ACHN (cell line): Measurements from ENCODE around the gene ERC2.

Source experiments
- DNase-seq: peaks from one replicate; pipeline ENCODE4 v3.0.0-alpha.2; 2015
- in situ Hi-C: cut with HindIII; loops from 2 replicates; pipeline ENCODE4 v1.10.0; 2017; ENCODE audit warnings: low sequenced_read_pairs, low pct_ligation_motif_present, low pct_unique_long_range_greater_than_20kb

ERC2 gene

DNA sequence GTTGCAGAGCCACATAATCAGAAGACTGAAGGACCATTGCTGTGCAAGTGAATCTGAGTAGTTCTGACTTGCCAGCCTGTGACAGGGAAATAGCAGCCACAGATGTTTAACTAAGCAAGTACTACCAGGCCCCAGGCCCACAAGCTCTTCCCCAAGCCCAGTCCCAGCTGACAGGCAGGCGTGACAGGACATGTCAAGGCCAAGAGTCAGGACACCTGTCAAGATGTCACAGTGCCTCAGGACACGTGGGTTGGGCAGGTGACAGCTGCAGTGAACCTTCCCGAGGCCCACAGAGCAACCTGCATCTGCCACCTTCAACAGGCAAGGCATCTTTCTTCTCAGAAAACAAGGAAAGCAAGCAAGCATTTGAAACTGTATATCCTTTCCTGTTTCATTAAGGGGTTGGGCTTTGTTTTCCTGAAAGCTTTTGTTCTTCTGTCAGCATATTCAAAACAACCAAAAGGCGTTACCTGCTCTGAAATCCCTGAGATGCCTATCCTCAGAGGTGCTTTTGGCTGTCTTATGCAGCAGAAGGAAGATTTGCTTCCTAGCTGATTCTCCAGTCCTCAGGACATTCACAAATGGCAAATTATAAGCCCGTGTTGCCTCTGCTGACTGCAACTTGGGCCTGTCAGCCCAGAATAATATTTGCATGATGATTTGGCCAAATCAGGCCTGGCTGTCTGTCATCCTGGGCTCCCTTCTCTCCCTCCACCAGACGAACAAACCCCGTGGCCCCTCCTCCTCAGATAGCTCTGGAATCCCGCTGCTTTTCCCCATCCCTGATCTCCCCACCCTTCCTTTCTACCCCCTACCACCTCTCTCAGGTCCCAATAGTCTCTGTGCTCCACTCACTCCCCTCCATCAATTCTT is 809.3 kb downstream of the ERC2 start:
- no peak for DNase-seq
- in situ Hi-C loops, result no loop called here

DNA sequence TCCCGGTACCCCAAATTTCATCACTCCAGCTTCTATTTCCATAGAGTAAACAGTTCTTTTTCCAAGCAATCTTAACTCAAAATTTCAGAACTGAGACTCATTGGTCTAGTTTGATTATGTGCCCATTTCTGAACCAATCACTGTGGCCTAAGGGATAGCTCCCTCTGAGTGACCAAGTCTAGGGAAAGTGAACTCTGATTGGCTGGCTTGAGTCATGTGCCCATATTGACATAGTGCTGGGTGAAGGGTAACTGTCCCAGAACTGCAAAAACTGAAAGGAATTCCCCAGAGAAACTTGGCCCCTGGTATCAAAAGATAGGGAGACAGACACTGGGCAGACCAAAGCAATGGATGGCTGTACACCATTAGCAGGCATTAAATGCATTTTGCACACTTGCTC is 810.0 kb downstream of the ERC2 start:
- in situ Hi-C loops, result no loop called here

DNA sequence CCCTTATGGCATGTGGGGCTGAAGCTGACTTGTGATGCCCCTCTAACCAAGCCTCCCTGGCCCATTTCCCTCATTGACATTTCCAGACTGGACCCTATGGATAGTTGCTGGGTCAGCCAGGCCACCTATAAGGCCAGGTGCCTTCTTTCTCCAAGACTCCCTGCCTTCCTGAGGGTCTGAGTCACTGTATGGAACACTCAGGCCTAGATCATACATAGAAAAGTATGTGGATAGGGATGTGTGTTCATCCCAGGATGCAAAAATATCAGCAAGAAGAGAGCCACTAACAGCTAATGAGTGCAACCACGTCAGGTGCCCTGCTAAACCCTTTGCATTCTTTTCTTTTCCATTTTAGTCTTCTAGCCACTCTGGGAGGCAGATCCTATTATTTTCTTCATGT is 812.7 kb downstream of the ERC2 start:
- no peak for DNase-seq
- in situ Hi-C loops, result no loop called here

More for the DNA sequence above, 810.0 kb downstream of the ERC2 start:
- DNase-seq, result no peak

DNA sequence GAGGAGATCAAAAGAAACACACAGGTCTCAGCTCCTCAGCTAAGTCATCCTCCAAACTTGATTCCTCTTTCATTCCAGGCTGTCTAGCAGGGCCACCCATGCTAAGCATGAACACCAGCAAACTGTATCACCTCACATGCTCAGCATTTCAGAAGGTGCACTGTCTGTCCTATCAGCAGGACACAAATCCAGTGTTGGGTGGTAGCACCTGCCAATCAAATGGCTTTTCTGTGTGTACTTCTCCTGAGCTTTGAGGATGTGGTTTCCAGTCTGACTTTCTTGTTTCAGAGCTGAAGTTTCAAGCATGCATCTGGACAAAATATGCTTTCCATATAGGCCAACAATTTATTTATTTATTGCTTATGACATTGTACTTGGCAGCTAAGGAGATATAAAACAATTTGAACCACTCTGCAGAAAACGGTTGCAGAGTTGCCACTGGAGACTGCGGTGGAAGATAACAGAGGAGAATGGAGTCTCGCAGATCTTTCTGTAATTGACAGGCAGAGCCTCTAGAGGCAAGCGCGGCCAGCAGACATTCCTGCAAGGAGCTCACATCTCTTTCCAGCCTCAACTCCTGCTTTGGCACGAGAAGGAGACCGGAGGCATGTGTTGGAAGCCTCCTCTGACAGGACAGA is 814.0 kb downstream of the ERC2 start:
- DNase-seq, result no peak
- in situ Hi-C loops, result no loop called here

DNA sequence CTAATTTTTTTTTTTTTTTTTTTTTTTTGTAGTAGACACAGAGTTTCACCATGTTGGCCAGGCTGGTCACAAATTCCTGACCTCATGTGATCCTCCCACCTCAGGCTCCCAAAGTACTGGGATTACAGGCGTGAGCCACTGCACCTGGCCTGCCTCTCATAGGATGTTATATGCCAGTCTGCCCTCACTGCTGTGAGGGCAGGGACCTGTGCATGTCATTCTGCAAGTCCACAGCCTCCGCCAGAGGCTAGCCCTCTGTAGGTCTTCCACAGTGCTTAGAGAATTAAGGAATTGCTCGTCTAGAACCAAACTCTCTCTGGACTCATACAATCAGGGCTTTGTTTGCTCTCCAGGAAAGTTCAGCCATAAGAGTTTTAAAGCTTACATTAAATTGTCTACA is 817.3 kb downstream of the ERC2 start:
- in situ Hi-C loops, result no loop called here
- DNase-seq, result no peak

DNA sequence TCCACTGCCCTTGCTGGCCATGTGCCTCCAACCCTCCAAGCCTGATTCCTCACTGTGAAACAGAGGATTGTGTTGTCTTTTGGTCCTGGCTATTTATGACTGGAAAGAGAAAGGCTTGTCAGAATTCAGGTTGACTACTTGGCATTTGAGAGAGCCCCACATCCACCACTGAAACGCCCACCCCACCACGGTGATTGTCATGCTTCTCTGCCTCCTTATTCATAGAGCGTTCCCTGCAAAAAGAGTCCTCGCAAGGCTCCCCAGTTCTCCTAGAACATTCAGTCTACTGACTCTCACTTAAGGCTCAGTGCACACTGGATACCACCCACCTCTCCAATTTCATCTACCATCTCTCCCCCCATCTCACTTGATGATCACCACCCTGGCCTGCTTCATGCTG is 818.3 kb downstream of the ERC2 start:
- in situ Hi-C loops, result no loop called here
- no peak for DNase-seq

DNA sequence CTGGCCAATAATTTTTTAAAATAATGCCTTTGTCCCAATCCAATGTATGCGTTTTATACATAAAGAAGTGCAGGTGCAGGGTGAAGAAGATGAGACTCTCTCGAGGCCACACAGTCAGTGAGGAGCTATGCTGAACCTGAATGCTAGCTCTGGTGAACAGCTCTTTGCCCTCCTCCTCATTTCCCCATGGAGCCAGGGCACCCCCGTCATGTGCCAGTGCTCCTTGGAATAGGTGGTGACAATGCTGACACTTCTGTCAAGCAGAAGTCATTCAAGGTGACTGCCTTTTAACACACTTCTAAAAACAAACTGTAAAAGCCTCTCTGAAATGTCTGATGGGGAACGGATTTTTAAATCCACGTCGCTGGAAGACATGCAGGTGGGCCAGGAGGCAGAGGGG is 818.7 kb downstream of the ERC2 start:
- no peak for DNase-seq
- in situ Hi-C loops, result no loop called here

DNA sequence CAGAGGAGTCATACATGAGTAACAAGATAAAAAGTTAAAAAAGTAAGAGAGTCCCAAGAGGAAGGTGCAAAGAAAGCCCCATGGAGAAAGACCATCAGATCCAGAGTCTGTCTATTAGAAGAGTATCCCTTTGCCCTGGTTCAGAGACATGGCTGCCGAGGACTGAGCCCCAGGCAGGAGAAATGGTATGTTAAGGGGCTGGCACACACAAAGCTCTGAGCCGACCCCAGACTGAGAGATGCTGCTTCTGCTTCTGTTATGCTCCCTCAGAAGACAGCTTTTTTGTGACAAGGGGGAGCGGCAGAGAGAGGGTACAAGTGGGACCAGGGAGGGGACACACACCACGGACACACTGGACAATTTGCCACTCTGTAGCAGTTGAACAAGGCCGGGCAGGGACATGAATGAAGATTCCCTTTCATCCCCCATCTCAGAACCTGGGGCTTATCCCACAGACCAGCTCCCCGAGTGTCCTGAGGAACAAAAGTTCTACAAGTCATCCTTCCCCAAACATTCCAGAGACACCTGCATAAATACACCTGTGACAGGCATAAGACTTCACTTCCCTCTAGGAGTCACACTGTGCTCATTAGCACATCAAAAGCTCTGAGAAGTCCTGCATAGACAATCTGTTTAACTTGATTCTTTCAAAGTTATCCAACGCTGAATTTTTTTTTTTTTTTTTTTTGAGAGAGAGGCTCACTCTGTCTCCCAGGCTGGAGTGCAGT is 819.5 kb downstream of the ERC2 start:
- in situ Hi-C loops, result no loop called here

DNA sequence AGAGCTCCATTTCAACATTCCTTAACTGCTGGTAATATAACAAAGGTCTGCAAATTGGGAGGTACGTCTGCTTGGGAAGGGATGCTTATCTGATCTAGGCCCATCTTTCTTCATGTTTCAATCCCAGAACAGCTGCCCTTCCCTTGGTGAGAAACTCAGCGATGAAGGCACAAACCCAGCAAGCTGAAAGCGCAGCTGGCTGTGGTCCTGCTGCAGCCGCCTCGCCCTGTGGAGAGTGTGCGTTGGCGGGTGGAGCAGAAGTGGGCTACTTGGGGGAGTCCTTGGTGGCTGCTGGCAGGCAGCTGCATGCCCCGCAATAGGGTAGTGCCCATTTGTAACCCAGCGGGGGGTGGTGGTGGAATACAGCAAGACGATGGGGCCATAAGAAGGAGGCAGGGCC is 820.6 kb downstream of the ERC2 start:
- in situ Hi-C loops, result no loop called here
- DNase-seq, result no peak

More for the DNA sequence above, 819.5 kb downstream of the ERC2 start:
- DNase-seq, result no peak

DNA sequence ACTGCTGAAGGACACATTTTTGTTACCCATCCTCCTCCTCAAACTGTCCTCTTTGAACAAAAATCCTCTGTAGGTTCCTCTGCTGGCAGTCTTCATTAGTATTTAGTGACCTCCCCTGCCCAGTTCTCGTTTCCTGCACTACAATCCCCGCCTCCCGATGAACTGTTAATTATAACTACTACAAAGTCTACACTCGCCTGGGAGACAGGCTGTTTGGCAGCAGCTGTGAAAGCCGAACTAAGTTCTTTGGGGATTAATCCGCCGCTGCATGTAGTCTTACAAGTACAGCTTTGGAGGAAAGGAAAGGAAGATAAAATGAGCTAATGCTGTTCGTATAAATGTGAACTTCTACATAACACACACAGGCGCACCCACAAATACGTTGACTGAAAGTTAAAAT is 821.2 kb downstream of the ERC2 start:
- in situ Hi-C loops, result no loop called here
- no peak for DNase-seq

DNA sequence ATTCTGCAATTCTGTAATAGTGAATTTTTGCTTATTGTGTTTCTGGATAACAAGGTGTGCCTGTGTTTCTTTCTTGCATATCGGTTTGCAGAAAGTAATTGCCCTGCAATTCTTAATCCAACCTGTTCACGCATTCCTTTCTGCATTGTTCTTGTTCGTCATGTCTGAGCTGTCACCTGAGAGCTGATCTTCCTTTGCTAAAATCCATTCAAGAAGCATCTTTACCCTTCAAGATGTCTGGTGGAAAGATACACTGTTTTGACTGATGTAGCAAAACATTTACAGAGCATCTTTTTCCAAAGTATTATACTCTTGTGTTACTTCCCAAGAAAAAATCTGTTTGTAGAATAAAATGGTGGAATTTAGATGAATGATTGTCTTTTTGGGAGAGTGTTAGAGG is 822.1 kb downstream of the ERC2 start:
- in situ Hi-C loops, result no loop called here
- DNase-seq, result no peak

DNA sequence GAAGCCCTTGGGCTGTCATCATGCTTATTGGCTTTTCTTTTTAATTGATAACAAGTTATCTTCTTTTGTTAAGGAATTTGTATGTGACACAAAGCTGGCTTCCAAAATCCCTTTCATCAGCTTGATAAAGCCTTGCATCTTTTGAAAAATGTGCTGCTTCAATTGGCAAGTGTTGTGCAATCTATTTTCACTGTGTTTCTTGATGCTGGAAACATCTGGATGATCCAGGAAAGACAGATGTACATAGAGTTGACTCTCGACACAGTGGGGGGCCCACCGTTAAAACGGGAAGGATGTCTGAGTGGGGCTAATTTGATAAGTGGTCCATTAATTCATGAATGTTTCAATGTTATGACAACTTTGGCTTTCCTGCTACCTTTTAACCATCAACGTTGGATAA is 822.8 kb downstream of the ERC2 start:
- DNase-seq, result no peak
- in situ Hi-C loops, result no loop called here

DNA sequence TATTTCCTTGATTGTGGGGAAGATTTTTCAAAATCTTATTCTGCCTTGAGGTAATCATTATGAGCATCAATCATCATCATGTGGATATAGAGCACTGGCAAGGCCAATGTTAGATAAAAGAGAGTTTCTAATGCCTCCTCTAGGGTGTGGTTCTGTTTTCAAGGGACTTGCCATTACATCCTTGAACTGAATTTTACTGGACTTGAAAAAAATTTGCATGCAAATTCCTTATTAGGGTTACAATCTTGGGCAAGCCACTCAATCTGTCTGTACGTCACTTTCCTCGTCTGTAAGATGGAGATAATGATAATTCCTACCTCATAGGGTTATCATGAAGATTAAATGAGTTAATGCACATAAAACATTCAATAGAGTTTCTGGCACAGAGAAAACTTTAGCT is 825.0 kb downstream of the ERC2 start:
- DNase-seq, result no peak
- in situ Hi-C loops, result no loop called here

DNA sequence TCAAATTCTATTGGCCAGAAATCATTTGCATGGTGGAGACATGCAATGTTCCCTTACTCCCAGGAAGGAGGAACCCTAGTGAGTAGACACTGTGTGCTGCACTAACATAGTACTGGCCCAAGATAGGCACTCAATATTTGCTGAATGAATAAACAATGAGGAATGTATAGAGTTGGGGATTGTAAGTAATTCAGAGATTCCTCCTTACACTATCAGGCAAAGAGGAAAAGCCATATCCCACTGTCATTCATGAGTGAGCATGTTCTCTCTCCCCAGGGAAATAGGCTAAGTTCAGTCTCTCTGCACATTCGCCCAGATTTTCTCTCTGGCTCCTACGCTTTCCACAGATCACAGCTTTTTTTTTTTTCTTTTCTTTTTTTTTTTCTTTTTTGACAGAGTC is 826.3 kb downstream of the ERC2 start:
- in situ Hi-C loops, result no loop called here
- no peak for DNase-seq

DNA sequence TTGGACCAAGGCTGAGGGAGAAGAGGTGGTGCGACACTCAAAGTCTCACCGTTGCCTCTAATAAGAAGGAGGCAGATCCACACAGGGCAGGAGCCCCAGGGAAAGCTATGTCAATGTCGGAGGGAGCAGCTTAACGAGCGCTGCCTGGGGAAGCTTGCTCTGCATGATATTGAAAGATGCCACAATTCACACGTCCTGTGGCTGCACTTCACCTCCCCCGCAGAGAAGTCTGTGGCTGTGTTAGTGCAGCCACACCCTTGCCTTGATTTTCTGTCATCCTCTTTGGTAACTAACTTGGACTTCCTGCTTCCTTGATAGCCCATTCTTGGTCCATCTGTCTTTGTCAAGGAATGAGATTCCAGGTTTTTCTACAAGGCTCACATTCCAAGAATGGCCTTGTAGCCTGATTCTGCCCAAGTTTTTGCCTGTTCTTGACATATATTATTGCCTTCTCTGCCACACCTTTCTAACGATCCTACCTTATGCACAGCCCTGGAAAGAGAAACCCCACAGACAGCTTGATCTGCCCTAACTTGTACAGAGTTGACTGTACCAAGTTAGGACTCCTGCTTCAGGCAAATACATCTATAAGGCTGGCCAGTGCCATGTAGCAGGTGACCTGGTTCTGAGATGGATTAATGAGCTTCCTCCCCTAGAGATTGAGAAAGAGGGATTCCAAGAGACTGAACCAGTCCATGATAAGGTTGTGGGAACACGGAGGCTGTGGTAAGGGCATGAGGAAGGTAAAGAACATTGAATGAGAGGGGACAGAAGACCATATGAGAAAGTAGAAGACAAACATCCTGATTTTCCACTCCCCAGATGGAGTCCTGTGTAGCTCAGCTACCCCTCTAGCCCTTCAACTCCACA is 828.1 kb downstream of the ERC2 start:
- in situ Hi-C loops, result no loop called here
- DNase-seq, result no peak

DNA sequence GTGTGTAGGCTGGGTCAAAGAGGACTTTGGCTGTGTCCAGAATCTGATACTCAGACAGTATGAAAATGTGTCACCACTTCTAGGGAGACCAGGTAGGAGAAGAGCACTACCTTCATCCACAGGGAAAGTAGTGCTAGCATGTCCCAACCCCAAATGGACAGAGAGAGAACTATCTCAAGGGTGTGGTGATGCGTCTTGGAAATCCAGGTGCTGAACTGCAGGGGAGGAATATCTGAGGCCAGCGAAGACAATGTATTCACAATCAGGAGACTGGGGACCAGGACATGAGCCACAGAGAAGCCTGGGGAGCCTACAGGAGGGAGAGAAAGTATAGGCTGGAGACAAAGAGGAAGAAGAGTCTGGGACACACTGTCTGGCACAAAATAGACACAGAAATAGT is 829.1 kb downstream of the ERC2 start:
- in situ Hi-C loops, result no loop called here
- DNase-seq, result no peak

DNA sequence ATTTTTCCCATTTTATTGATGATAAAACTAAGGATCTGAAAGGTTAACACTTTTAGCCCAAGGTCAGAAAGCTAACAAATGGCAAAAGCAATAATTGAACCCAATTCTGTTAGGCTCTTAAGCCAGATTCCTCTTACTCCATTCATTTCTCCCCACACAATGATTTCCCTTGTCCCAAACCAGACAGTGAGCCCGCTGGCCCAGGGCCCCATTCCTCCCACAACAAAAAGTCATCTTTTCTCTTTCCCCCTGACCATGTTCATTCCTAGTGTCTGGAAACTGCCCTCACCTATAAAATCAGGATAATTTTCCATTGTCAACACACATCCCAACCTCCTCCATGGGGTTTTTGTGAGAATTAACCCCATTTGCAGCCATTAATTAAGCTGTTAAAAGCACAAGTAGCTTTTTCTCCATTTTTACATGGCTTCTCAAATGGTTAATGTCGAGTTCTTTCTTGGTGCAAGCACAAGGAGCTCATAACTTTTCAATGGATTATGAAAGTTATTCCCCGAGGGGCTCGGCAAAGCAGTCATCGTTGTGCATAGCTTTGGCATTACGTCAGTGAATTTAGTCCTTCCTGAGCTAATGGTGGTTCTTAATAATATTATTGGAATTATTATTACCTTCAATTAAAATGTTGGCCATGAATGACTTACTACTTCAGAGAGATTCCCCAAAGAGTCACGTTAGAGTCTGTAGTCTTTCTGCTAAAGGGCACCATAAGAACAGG is 830.2 kb downstream of the ERC2 start:
- no peak for DNase-seq
- in situ Hi-C loops, result no loop called here
